ENCODE data around the gene VTCN1.
"Not testable (repeated sequence)": the region's sequence is repeated elsewhere in the genome, so short reads cannot be mapped to it uniquely, and the experiment has no call there.

Gene VTCN1

DNA sequence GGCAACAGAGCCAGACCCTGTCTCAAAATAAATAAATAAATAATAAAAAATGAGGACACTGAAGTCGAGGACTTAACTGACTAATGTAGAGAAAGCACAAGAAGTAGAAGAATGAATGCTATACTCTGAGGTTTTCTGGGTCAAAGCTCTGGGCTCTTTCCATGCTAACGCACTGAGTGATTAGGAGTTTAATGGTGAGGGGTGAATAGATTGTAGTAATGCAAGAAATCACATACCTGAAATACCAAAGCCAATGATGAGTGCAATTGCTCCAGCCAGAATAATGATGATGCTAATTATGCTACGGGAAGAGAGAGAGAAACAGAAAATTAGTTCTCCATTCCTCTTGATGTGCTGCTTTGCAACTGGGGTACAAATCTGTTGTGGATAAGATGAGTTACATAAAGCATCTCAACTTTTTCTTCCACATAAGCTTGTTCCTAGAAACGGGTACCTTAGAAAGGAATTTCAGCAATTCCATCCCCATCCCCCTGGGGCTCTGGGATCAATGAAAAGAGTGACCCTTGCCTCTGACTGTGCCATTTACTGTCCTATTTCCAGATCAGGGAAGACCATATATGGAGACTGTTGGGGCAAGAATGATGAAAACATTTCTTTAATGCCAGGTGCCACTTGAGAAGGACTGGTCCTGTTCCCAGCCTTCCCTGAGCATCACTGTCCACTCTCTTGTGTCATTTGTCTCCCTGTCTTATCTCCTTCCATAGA, 40.7 kb downstream of the VTCN1 start:
- no peak for DNase-seq (ENCODE audit: extremely low read depth in 1 of 2, low read depth in 1 of 2)

DNA sequence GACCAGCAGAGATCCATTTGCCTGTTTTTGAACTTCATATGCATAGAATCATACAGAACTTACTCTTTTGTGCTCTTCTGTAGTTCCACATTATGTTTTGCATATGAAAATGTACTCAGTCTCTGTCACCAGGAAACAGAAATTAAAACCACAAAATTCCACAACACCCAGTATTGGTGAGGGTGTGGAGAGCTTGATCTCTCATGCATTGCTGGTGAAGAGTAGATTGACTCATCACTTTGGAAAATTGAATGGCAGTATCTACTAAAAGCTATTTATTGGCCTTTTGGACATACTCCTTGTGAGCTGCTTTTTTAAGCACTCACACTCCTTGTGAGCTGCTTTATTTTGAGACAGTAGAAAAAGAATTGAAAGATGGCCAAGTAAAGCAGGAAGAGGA, 43.3 kb downstream of the VTCN1 start:
- no peak for DNase-seq (ENCODE audit: extremely low read depth in 1 of 2, low read depth in 1 of 2)

DNA sequence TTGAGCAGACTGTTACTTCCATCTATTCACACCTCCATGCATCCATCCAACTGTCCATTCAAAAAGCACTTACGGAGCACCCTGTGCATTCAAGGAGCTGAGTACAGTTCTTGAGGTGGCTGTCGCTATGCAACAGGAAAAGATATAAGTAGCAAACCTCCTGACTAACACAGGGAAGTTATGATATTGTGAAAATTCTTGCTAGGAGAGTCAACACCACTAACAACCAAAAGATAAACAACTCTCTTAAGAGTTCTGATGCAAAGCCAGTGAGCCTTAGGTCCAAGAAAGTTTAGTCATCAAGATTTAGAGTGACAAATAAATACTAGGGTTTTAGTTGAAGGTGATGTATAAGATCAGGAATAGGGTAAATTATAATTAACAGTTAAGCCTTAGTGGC, 44.7 kb downstream of the VTCN1 start:
- DNase-seq (ENCODE audit: extremely low read depth in 1 of 2, low read depth in 1 of 2), result no peak

DNA sequence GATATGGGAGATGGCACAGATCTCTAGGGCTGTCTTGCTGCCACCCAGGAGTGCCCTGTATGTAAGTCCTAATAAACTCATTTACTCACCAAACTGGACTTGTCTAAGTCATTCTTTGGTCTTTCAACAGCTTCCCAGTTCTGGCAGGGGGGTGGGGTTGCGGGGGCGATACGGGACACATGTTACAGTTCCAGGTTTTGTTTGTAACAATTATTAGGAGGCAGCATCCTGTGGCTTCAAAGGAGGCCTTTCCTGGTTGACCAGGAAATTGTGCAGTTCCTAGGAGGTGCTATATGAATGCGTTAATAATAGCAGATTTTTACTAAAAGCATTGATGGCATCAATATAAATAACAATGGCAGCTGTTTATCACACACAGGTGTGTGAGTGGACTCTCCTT, 46.5 kb downstream of the VTCN1 start:
- DNase-seq (ENCODE audit: extremely low read depth in 1 of 2, low read depth in 1 of 2), result no peak

DNA sequence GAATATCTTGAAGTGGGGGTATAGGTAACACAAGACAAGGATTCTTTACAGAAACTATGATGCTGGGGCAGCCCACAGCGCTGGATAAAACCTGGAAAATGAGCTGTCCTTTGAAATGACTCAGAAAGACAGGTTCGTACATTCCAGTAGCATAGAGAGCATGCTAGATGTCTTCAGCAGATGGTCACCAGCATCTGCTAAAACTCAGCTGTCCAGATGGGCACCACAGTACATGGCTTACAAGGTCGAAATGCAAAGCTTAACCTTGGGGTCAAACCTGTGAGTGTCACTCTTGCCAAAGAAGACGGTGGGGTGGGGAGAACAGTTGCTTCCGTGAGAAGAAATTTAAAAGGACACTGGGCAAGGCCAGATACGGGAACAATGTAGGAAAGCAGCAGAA, 47.9 kb downstream of the VTCN1 start:
- no peak for DNase-seq (ENCODE audit: extremely low read depth in 1 of 2, low read depth in 1 of 2)

DNA sequence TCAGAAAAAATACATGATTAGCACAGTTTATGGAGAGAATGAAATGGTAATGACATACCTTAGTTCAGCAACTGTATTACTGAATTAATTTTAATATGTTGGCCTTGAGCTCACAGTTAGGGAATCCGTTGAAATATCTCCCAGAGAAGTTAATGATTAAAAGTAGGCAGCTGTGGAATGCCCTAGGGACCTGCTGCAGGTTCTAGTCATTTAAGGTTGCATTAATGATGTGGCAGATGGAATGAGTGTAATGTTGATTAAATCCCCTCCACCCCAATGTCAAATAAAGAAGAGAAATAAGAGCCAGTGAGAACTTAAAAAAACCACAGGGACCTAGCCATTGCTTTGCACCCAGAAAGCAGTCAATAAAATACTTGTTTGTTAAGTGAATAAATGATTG, 48.8 kb downstream of the VTCN1 start:
- no peak for DNase-seq (ENCODE audit: extremely low read depth in 1 of 2, low read depth in 1 of 2)

DNA sequence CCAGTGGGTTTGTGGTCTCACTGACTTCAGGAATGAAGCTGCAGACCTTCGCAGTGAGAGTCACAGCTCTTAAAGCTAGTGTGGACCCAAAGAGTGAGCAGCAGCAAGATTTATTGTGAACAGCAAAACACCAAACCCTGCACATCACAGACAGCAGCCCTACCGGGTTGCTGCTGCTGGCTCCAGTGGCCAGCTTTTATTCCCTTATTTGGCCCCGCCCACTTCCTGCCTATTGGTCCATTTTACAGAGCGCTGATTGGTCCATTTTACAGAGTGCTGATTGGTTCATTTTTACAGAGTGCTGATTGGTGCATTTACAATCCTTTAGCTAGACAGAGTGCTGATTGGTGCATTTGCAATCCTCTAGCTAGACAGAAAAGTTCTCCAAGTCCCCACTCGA, 59.4 kb downstream of the VTCN1 start:
- not testable (repeated sequence) for DNase-seq (ENCODE audit: extremely low read depth in 1 of 2, low read depth in 1 of 2)

DNA sequence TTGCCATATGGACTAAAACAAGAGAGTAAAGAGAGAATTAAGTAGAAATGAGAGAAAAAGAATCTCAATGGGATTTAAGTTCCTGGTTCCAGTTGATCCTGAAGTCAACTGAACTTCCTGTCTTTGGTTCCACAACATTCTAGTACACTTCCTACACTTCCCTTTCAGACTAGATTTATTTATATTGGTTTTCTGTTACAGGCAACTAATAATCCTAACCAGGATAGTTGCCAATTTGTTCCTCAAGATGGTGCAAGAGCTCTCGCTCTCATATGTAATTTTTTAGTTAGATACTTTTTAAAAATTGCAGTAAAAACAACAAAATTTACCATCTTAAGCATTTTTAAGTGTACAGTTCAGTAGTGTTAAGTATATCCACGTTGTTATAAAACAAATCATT, 60.4 kb downstream of the VTCN1 start:
- no peak for DNase-seq (ENCODE audit: extremely low read depth in 1 of 2, low read depth in 1 of 2)

DNA sequence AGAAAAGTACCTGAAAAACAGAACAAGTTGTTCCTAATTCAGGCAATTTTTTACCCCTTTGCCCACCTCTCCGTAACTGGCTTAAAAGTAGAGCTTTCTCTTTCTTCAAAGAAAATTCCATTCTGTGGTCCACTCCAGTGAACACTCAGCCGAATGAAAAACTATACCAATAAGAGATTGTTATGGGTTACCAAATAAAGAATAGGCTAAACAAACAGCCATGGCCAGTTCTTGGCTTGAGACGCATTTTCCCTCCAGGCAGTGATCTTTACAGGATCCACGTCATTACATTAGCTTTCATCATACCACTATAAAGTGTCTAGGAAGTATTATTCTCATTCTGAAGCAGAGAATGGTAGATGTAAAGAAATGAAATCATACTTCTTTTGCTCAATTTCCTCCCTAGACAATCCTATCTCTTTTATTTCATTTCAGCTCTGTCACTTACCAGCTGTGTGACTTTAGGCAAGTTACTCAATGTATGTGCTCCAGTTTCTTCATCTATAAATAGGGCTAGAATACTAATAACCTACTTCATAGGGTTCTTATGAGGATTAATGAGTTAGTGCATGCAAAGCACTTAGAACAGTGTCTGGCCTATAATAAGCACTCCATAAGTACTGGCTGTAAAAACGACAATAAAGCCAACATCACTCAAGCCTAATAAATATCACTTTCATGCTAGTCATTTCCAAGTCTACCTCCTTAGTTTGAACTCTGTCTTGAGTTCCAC, 62.7 kb downstream of the VTCN1 start:
- DNase-seq (ENCODE audit: extremely low read depth in 1 of 2, low read depth in 1 of 2), result no peak

DNA sequence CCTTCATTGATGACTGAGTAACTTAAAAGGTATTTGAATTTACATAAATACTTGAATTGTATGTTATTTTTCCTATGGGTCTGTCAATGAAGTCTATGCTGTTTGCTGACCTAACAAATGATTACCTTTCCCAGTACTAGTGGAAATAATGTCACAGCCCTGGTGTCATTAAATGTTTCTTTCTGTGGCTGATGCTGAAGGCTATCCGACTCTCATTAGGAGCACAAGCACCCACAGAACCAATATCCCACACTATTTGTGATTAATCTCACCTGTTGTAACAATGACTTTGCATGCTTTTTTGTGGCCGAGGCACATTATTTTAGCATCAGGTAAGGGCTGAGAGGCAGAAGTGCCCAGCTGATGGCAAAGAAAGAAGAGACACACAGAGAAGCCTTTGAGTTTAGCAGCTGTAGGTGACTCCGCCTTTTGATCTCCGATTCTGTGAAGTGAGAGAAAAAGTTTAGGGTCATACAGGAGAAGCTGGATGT, 63.3 kb downstream of the VTCN1 start:
- DNase-seq (ENCODE audit: extremely low read depth in 1 of 2, low read depth in 1 of 2), result no peak

DNA sequence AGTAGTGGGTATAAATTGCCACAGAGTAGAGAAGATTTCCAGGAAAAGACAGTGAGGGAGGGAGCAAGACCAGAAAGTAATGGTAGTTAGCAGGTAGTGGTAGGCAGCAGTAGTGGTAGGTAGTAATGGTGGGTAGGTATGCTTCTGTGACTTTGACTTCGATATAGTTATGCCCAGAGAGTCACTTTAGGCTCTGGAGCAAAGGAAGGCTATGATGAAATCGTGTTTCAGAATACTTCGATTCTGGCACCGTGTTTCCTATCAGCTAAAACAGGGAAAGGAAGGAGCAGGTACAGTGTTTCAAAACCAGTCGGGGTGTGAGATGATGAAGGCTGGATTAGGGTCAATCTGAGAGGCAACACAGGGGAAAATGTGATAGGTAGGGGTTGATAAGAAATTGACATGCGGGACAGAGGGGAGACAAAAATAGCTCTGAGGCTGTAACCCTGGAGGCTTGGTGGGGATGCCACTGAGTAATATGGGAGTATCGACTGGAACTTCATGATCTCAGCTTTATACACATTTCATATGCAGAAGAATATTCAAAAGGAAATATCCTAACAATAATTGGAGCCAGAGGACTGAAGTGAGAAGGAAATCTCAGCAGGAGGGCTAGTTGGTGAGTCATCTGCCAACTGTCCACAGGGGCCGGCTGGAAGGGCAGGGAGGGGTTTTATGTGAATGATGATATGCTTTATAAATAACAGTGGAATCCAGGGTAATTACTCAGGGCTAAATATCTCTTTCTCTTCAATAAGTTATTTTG, 64.0 kb downstream of the VTCN1 start:
- DNase-seq (ENCODE audit: extremely low read depth in 1 of 2, low read depth in 1 of 2), result no peak

DNA sequence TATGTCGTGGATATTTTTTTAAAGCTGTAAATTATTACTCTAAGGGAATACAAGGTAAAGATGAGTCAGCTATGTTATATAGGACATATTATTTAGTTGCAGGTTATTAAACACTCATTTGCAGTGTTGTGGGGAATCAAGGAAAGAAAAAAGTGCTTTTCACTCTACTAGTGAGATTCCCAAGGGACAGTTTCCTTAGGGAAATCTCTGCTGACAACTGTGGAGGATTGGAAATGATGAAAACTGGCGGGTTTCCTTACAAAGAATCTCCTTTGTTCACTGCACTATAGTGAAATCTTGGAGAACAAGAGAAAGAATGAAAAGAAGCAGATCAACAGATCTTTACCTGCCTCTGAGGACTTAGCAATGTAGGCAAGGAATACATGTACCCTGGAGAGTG, 64.7 kb downstream of the VTCN1 start:
- no peak for DNase-seq (ENCODE audit: extremely low read depth in 1 of 2, low read depth in 1 of 2)

DNA sequence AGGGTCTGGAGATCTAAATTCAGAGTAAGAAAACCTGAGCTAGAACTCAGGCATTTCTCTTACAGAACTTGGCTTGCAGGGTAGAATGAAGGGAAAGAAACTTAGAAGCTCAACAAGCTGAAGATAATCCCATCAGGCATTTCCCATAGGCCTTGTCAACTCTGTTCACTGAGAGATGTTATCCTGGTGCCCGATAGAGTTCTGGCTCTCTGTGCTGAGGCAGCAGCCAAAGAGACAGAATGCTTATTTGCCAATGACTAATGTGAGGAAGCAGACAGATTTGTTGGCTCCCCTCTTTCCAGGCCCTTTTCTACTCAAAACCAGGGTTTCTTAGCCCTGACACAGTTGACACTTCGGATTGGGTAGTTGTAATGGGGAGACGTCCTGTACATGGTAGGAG, 66.9 kb downstream of the VTCN1 start:
- no peak for DNase-seq (ENCODE audit: extremely low read depth in 1 of 2, low read depth in 1 of 2)

DNA sequence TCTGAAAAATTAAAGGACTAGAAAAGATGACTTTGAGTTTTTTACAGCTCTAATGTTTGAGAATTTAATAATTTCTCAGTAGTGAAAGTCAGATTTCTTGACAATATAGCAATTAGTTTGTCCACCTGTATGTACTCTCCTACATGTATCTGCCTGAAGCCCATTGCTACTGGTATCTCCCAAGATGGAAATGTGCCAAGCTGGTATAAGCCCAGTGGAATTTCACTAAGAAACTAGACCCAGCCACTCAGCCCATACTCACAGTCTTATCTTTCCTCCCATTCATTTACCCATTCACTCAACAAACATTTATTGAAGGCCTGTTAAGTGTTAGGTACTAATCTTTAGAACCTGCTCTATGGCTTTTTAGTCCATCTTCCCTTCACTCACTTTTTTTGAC, 67.6 kb downstream of the VTCN1 start:
- DNase-seq (ENCODE audit: extremely low read depth in 1 of 2, low read depth in 1 of 2), result no peak

DNA sequence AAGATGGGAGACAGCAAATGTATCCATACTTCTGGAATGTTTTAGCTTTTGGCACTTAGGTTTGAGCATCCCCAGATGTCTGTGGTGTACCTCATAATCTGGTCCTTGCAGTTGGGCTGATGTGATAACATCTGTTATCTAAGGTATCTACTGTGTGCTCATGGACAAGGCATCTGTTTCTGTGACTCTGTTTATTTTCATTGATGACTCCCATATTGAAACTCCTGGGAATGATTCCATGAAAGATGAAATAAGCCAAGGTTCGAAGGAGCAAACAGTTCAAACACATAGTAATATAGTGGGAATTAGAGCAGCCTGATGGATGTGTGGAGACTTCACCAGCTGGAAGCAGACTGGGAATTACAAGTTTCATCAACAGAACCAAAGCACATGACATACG, 68.5 kb downstream of the VTCN1 start:
- DNase-seq (ENCODE audit: extremely low read depth in 1 of 2, low read depth in 1 of 2), result no peak

DNA sequence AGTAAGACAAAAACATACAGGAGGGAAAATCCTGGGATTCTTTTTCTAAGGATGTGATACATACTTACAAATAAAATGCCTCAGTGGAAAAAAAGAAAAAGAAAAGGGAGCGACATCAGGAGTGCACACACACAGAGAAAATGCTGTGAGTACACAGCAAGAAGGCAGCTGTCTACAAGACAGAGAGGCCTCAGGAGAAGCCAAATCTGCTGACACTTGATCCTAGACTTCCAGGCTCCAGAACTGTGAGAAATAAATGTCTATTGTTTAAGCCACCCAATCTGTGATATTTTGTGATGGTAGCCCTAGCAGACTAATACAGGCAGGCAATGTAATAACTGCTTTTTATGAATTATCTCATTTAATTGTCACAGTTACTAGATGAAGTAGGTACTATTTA, 72.2 kb downstream of the VTCN1 start:
- no peak for DNase-seq (ENCODE audit: extremely low read depth in 1 of 2, low read depth in 1 of 2)

DNA sequence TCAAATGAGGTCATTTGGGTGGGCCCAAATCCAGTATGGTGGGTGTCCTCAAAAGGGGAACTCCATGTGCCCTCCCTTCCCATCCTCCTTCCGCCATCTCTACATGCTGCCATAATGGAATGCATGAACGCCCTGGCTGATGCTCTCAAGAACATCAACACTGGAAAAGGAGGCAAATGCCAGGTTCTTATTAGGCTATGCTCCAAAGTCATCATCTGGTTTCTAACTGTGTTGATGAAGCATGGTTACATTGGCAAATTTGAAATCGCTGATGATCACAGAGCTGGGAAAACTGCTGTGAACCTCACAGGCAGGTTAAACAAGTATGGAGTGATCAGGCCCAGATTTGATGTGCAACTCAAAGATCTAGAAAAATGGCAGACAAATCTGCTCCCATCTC, 72.6 kb downstream of the VTCN1 start:
- DNase-seq (ENCODE audit: extremely low read depth in 1 of 2, low read depth in 1 of 2), result no peak

DNA sequence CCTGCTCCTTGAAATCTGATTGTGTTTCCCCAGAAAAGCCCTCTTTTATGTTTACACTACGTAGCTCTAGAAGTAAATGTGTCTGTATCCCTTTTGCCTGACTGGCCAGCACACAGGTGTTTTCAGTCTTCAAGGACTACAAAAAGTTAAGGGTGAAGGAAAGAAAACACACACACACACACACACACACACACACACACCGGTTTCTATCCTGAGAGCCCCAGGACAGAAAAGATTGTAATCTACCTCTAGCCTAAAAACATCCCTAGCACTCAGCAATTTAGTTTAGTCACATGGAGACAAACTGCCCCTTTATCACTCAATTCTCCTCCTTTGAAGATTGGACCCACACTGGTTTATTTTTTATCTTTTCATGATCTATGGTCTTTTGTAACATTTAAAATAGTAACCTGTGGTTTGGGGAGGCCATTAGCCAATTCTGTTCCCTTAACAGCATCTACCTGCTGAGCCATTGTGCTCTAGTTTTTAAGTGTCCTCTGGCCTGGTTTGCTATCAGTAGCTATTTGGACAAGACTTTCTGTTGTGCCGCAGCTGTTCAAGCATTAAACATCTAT, 73.4 kb downstream of the VTCN1 start:
- DNase-seq (ENCODE audit: extremely low read depth in 1 of 2, low read depth in 1 of 2), result no peak

DNA sequence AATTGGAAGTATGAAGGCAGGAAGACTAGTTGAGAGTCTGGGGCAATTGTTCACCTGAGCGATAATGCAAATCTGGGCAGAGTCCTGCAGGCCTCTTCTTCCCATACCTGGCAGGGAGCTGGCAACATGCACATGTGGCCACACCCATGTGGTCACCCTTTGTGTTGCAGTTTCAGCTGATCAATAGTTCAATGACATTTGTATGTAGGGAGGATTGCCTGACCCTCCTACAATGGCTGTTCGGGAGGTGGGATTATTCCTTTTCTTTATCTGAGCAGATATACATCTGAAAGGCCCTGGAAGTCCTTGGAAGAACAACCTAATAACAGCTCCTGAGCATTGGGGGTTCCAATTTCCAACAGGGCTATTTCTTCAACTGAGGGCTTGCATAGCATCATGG, 74.0 kb downstream of the VTCN1 start:
- DNase-seq (ENCODE audit: extremely low read depth in 1 of 2, low read depth in 1 of 2), result no peak

DNA sequence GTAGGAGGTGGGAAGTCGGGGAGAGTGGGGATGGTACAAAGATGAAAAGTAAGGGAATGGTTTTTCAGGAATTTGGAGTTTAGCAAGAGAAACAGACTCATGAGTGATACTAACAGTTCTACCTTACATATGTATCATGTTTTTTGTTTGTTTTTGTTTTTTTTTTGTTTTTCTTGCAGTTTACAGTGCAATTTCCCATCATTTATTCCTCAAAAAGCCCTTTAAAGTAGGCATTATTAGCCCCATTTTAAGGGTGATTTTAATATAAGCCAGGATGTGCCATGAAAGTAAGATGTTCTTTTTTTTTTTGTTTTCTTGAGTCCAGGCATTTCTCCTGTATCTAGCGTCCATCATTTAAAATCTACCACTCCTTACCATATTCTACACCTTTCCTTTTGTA, 75.4 kb downstream of the VTCN1 start:
- DNase-seq (ENCODE audit: extremely low read depth in 1 of 2, low read depth in 1 of 2), result no peak

DNA sequence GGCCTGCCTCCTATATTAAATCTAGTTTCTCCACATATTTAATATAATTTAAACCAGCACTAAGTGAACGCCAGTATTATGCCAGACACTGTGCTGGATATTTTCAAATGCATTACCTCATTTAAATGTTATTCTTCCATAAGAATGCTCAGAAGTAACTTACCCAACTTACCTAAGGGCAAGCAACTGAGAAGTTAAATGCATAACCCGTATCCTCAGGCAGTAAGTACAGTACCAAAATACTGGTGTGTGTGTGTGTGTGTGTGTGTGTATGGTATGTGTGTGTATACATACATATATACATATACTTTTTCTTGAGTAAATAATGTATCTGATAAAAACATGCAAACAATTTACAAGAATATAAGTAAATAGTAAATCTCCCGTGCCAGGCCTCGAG, 80.2 kb downstream of the VTCN1 start:
- no peak for DNase-seq (ENCODE audit: extremely low read depth in 1 of 2, low read depth in 1 of 2)

Measured in activated CD8-positive, alpha-beta memory T cell treated with anti-CD3 and anti-CD28 coated beads for 1 hour (primary cell).